ENCODE results near the gene YIPF5. TPM values are rescaled to one million over a fixed set of nuclear protein-coding genes. Genes with fewer than 3 reads are reported as not detected.

YIPF5 gene
- total RNA-seq, 1 experiment from 2014 or later, result 44.5 TPM

GRCh38 chr5:144187699-144188294, 17.3 kb upstream of the YIPF5 start:
- intact Hi-C loops (cut with micrococcal nuclease), result loop anchor here (10.0 kb wide), 1 partner anchor 1183 kb away; no protein-coding TSS in a partner anchor
- DNase-seq (ENCODE audit: low read depth, low spot score), result no peak
- Histone ChIP-seq H3K36me3 (ENCODE audit: control insufficient read depth in 1 of 2, insufficient read depth in 2 of 2, low read length in 2 of 2) (no peaks in the 10 kb centered on the region), H3K9me2 (ENCODE audit: insufficient read depth) (no peaks in the 10 kb centered on the region), H3K79me2 (ENCODE audit: insufficient read depth, low read length) (no peaks in the 10 kb centered on the region), H2AFZ (ENCODE audit: low read depth, low read length, poor library complexity, severe bottlenecking) (no peak overlapping the region), H4K20me1 (ENCODE audit: insufficient read depth) (no peaks in the 10 kb centered on the region), H3K27ac (ENCODE audit: low read depth, low read length) (no peak overlapping the region), H3K9me3 (ENCODE audit: control insufficient read depth in 1 of 2, insufficient read depth in 1 of 2, low read depth in 1 of 2, low read length in 2 of 2) (no peaks in the 10 kb centered on the region), H3K4me3 (replicated peaks in 1 of 2; ENCODE audit: low read depth in 1 of 2, low read length in 2 of 2) (no peak overlapping the region), H3K27me3 (ENCODE audit: insufficient read depth, low read length) (peaks cover 12% of the 10 kb centered on the region; the same call in 1 of the 2 replicates), H3K4me1 (ENCODE audit: control insufficient read depth in 1 of 2, insufficient read depth in 2 of 2, low read length in 2 of 2) (no peaks in the 10 kb centered on the region), H3K9ac (ENCODE audit: low read length) (no peak overlapping the region), H3K4me2 (ENCODE audit: low read length) (no peak overlapping the region)
- no peak for TF ChIP-seq ATF3 (IDR thresholded peaks at IDR 0.05)
- TF ChIP-seq FOSL1 (IDR thresholded peaks at IDR 0.05; ENCODE audit: low read depth), result no peak
- TF ChIP-seq, protein P1, sequence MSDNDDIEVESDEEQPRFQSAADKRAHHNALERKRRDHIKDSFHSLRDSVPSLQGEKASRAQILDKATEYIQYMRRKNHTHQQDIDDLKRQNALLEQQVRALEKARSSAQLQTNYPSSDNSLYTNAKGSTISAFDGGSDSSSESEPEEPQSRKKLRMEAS (IDR thresholded peaks at IDR 0.05), result no peak
- TF ChIP-seq, protein P2, sequence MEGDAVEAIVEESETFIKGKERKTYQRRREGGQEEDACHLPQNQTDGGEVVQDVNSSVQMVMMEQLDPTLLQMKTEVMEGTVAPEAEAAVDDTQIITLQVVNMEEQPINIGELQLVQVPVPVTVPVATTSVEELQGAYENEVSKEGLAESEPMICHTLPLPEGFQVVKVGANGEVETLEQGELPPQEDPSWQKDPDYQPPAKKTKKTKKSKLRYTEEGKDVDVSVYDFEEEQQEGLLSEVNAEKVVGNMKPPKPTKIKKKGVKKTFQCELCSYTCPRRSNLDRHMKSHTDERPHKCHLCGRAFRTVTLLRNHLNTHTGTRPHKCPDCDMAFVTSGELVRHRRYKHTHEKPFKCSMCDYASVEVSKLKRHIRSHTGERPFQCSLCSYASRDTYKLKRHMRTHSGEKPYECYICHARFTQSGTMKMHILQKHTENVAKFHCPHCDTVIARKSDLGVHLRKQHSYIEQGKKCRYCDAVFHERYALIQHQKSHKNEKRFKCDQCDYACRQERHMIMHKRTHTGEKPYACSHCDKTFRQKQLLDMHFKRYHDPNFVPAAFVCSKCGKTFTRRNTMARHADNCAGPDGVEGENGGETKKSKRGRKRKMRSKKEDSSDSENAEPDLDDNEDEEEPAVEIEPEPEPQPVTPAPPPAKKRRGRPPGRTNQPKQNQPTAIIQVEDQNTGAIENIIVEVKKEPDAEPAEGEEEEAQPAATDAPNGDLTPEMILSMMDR (IDR thresholded peaks at IDR 0.05 in 2 of 3, conservative IDR thresholded peaks at IDR 0.05 in 1 of 3; ENCODE audit: borderline replicate concordance in 1 of 3, insufficient read depth in 1 of 3, low read depth in 2 of 3, low read length in 2 of 3), result no peak
- TF ChIP-seq EZH2 (IDR thresholded peaks at IDR 0.05), result no peak
- TF ChIP-seq ELF1 (IDR thresholded peaks at IDR 0.05; ENCODE audit: borderline replicate concordance, low read depth), result no peak
- no peak for TF ChIP-seq ZFX (IDR thresholded peaks at IDR 0.05)
- TF ChIP-seq CEBPB (IDR thresholded peaks at IDR 0.05; ENCODE audit: low read depth), result no peak
- TF ChIP-seq TCF7L2 (IDR thresholded peaks at IDR 0.05; ENCODE audit: borderline replicate concordance, extremely low read depth, insufficient read depth, insufficient read length), result no peak
- no peak for TF ChIP-seq SRF (IDR thresholded peaks at IDR 0.05; ENCODE audit: low read depth)
- TF ChIP-seq SP1 (IDR thresholded peaks at IDR 0.05; ENCODE audit: low read depth), result no peak
- RAD21 ChIA-PET (ENCODE audit: low non-redundant PET in 1 of 2, low total read pairs in 2 of 2, uncharacterized antibody in 2 of 2, unreplicated experiment in 2 of 2), result no interaction called here
- CTCF ChIA-PET, result no interaction called here
- no TSS peak for BruUV-seq (replicated peaks)
- ATAC-seq, result no peak
- POLR2A ChIA-PET, result no interaction called here

Measured in HCT116 (cell line).